Peyer's patch (tissue), 4 donors: Measurements from ENCODE around the gene NHSL1.

Source experiments
- CTCF ChIP-seq, 6 experiments: fragments of 450-650 bp in 4 of 6; fragments of 200-600 bp in 2 of 6; sonication (generic) in 1 of 6; IDR thresholded peaks; one replicate each; pipeline ENCODE4 v1.5.1; 2017 to 2019; ENCODE audit warnings: antibody characterized with exemption in 6 of 6, mild to moderate bottlenecking in 3 of 6, moderate library complexity in 1 of 6
- POLR2A ChIP-seq, 2 donors: fragments of 450-650 bp; IDR thresholded peaks; one replicate each; pipeline ENCODE4 v1.5.1; 2017; ENCODE audit warnings: antibody characterized with exemption in 2 of 2, mild to moderate bottlenecking in 2 of 2, moderate library complexity in 2 of 2

GRCh38 chr6:138402838-138403187 lies 96.5 kb downstream of the NHSL1 start:
- TF ChIP-seq POLR2A (IDR thresholded peaks at IDR 0.05) (no peak), CTCF (IDR thresholded peaks at IDR 0.05) (no peak)
